Dedifferentiated amniotic fluid mesenchymal stem cell (primary cell): Measurements from ENCODE around the gene CCDC97.

Experiments
- DNase-seq: peaks from one replicate; pipeline ENCODE4 v3.0.0-alpha.2; 2016; ENCODE audit errors: extremely low spot score

CCDC97 gene

DNA sequence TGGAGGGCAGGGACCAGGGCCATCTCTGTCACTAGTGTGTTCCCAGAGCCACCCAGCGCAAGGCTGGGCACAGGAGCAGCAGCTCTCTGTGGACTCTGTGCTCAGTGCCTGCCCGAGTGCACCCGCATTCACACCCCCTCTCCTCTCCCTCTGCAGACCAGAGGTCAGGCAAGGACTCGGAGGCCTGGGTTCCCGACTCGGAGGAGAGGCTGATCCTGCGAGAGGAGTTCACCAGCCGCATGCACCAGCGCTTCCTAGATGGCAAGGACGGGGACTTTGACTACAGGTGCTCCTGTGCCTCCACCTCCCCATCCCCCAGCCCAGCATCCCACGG lies 10.2 kb downstream of the CCDC97 start:
- no peak for DNase-seq

DNA sequence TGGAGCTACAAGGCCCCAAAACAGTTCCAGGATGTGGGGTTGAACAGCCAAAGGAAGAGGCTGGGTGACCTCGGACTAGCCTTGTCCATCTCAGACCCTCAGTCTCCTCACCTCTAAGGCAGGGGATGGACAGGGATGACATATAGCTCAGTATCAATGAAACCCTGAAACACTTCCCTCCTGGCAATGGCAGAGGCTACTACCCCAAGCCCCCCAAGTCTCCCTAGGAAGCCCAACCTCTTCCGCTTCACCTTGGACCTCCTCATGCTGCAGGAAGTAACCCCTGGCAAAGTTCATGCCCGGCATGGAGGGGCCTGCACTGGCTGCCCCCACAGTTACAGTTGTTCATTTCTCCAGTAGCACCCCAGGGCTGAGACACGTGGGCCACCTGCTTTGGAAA lies 10.6 kb downstream of the CCDC97 start:
- no peak for DNase-seq

DNA sequence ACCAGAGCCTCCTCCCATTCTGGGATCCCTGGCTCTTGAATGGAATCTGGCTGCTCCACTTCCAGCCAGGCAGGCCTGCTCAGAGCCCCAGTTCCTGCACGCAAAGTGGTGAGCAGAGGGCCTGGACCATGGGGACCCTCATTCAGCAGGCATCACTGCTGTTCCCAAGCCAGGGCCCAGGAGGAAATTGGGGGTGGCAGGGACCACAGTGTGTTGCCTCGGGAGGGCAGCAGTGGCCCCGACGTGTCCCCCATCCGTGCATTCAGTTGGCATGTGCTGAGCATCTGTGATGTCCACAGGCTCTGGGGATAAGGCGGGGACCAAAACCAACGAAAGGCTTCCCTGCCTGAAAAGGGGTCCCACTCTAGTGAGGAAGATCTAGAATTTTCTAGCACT lies 11.2 kb downstream of the CCDC97 start:
- no peak for DNase-seq

GRCh38 chr19:41321600-41322270 lies 11.8 kb downstream of the CCDC97 start:
- peak; percentile 65 for DNase-seq

DNA sequence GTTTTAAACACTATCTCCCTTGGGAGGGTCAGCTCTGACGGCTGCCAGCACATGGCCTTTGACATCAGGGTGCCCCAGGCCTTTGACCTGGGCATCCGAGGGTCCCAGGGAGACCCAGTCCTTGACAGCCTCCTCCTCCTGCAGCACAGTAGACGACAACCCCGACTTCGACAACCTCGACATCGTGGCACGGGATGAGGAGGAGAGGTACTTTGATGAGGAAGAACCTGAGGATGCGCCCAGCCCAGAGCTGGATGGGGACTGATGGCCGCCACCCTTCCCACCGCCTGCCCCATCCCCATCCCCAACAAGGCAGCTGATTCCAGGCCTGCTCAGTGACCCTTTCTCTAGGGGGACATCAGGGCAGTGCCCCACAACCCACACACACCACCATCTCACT lies 12.5 kb downstream of the CCDC97 start:
- DNase-seq = no peak

DNA sequence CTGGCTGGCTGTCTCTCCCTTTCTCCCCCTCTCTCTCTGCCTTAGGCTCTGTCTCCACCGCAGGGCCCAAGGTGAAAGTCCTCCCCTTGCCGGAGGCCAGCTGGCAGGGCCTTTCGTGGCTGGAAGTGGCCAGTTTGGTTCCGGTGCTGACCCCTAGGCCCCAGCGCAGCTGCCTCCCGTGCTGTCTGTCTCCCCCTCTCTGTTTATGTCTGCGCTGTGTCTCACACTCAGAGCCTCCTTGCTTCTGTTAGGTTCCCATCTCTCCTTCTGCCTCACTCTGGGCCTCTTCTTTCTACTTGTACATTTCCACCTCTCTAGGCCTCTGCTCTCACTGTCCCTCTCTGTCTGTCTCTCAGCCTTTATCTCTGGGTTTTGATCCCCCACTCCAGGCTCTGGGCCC lies 13.1 kb downstream of the CCDC97 start:
- no peak for DNase-seq

GRCh38 chr19:41323430-41324125 lies 13.6 kb downstream of the CCDC97 start:
- DNase-seq = peak; percentile 89

DNA sequence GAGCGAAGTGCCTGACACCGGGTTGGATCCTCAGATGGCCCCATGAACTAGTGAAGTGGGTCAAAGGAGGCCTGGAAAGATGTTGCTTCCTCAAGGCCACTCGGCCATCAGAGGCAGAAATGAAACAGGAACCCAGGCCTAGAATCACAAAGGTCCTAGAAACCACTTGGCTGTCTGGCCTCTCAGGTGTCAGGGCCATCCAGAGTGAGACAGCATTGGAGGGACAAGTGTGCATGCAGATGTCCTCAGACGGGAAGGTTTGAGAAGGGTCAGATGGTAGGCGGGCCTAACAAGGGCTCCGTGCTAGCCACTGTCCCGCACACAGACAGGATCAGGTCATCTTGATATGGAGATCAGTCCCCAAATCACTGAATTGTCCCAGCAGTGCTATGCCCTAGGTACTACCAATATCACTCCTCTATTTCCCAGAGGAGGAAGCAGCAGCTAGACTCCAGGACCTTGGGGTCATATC lies 14.3 kb downstream of the CCDC97 start:
- no peak for DNase-seq

DNA sequence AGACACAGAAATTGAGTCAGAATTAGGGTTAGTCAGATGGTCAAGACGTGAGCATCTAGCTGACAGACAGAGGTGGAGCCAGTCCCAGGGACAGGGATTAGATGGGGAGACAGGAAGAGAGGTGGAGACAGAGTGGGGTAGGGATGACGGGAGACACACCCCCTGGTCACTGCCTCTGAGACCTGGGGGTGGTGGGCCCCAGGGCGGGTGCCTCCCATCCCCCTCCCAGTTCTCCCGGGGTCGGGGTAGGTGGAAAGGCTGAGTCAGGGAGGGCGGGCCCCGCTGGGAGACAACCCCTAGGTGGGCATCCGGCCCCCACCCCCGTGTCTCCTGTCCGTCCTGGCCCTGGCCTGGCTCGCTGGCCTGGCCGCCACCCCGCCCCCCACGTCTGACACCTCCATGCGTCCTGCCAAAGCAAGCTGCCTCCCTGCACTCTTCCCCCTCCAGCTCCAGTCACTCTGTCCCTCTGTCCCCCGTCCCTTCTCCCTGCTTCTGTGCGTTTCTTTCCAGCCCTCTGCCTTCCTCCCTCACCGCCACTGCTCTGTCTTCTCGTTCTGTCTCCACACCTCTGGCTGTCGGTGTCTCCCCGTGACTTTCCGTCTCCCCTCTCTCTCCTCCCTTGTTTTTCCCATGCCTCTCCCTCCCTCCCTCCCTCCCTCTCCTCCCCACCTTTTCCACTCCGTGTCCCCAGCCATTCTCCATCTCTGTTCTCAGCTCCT lies 15.1 kb downstream of the CCDC97 start:
- peak; percentile 47 for DNase-seq

- DNase-seq = no peak
These were observed 15.6 kb downstream of the CCDC97 start for GRCh38 chr19:41325640-41325946.

DNA sequence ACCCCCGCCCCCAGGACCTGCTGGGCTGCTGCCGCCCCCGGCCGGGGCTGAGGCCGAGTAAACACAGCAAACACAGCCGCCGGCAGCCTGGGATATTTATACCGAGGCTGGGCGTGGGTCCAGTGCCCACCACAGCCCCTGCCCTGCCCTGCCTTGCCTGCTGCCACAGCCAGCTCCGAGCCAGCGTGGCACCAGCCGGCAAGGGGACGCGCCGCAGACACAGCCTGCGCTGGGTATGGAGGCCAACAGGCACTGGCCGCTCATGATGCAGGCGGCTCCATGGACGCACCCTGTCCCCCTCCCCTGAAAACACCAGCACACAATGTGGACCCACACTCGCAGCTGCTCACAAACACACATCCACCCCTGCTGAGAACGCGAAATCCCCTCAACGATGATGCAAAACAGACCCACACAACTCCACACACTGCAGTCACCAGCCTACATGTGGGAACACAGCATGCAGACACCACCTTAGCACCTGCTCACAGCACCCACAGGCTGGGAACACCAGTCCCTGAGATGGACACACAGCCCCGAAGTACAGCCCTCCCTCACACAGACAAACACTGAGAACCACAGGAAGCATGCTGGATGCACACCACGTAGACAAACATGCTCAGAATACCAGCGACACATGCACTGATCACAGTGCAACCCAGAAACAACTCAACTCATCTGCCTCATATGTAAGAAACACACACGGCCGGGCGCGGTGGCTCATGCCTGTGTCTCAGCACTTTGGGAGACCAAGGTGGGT lies 16.2 kb downstream of the CCDC97 start:
- DNase-seq = no peak

GRCh38 chr19:41327076-41327575 lies 17.2 kb downstream of the CCDC97 start:
- DNase-seq = no peak

DNA sequence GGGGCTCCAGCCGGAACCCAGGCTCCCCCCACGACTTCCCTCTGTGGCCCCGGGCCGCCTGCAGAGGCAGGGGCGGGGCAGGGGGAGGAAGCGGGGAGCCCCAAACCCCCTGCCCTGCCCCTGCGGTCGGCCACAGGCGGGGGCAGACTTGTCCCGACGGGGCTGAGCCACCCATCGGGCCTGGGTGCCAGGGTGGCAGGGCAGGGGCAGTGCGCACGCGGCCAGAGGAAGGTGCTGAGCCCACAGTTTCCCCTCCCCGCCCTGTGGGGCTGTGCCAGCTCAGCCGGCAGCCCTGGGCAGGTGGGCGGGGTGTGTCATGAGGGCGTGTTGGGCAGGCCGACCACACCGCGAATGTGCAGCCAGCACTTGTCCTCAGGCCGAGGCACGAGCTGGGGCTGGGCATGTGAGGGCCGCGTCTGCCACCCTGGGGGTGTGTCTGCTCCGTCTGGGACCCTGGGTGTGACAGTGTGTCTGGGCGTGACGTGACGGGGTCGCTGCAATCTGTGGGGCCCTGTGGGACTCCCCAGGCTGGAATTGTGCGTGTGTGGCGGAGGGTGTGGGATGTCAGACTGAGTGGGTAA lies 17.7 kb downstream of the CCDC97 start:
- DNase-seq = no peak

- no peak for DNase-seq
These were observed 18.3 kb downstream of the CCDC97 start for GRCh38 chr19:41328157-41328841.

DNA sequence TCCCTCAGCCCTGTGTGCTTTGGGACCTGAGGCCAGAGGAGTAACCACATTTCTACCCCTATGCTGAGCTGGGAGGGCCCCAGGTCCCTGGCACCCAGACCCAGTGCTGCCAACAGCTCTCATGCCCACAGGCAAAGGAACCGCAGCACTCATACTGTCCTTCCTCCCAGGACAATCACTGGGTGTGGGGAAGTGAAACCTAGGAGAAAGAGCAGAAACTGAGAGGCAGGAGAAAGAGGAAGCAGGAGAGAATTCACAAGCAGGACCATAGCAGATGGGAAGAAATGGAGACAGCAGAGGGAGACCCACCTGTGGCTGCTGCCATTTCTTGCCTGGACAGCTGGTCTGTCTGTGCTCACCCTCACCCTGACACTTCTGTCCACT lies 18.9 kb downstream of the CCDC97 start:
- DNase-seq = no peak

DNA sequence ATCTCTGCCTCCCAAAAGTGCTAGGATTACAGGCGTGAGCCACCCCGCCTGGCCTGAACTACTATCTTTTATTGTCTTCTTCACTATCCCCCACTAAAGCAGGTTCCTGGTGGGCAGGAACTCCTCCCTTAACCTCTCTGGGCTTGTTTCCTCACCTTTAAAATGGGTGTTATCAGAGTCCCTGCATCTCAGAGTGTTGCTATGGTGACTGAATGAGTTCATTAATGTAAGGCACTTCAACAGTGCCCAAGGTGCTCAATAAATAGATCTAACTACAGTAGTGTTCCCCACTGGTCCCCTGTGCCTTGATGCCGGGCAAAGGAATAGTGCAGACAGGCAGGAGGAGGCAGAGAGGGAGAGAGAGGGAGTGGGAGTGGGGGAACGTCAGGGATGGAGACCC lies 20.5 kb downstream of the CCDC97 start:
- DNase-seq = no peak

GRCh38 chr19:41330946-41331678 lies 21.1 kb downstream of the CCDC97 start:
- DNase-seq = no peak

DNA sequence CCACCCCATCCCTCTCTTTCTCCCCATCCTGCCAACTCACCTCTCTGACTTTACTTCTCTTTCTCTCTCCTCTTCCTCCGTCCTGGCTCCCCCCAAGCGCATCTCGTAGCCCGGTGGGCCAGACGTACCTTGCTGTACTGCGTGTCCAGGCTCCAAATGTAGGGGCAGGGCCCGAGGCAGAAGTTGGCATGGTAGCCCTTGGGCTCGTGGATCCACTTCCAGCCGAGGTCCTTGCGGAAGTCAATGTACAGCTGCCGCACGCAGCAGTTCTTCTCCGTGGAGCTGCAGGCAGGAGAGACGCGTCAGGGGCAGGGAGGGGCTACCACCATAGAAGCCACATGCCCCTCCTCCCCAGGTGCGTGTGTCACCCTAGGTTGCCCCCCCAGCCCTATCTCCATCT lies 22.0 kb downstream of the CCDC97 start:
- no peak for DNase-seq

DNA sequence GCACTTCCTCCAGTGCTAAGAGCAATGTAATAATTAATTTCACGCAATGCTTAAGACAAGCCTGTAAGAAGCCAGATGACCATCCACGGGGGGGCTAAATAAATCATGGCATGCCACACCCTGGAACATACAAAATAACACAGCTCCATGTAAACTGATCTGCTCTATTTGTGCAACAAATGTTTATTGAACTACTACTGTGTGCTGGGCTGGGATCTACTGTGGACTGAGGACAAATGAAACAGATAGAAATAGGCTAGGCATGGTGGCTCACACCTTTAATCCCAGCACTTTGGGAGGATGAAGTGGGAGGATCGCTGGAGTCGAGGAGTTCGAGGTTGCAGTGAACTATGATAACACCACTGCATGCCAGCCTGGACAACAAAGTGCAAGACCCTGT lies 22.5 kb downstream of the CCDC97 start:
- no peak for DNase-seq

DNA sequence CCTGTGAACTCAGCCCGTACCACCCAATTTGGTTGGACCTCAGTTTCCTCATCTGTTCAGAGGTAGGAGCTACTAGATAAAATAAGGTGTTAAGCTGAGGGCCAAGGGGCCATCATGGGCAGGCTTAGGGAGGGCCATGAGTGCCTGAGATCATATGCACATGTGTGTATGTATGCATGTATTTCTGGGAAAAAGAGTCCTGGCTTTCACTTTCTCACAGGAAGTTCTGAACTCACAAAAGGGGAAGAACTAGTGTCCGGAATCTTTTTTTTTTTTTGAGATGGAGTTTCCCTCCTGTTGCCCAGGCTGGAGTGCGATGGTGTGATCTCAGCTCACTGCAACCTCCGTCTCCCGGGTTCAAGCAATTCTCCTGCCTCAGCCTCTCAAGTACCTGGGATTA lies 24.8 kb downstream of the CCDC97 start:
- no peak for DNase-seq

DNA sequence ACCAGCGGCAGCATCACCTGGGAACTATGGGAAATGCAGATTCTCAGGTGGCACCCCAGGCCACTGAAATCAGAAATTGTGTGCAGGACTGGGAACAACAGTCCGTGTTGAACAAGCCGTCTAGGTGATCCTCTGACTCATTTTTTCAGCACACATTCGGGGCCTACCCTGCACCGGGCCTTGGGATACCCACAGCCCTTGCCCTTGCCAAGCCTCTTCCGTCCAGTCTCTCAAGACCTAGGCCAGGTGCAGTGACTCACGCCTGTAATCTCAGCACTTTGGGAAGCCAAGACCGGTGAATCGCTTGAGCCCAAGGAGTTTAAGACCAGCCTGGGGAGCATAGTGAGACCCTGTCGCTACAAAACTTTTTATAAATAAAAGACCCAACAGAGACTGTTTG lies 25.5 kb downstream of the CCDC97 start:
- no peak for DNase-seq
